ENCODE measurements around the gene APOBEC3H.

APOBEC3H gene

DNA sequence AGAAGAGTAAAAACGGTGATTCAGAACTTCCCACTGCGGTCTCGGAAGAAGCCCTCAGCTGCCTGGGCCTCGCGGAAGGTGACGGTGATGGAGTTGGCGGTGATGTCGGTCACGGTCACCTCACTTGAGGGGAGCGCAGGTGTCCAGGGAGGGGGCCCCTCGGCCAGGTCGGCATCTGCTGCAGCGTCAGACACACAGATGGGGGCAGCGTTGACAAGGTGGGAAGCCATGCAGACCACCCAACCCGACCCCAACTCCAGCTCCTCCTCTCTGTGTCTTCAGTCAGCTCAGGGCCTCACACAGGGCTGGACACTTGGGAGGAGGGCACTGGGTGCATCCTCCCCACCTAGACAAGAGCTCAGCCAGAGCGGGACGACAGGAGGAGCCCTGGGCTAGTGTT is 36.8 kb downstream of the APOBEC3H start:
- DNase-seq (ENCODE audit: low read depth in 2 of 2, low spot score in 1 of 2), result no peak

DNA sequence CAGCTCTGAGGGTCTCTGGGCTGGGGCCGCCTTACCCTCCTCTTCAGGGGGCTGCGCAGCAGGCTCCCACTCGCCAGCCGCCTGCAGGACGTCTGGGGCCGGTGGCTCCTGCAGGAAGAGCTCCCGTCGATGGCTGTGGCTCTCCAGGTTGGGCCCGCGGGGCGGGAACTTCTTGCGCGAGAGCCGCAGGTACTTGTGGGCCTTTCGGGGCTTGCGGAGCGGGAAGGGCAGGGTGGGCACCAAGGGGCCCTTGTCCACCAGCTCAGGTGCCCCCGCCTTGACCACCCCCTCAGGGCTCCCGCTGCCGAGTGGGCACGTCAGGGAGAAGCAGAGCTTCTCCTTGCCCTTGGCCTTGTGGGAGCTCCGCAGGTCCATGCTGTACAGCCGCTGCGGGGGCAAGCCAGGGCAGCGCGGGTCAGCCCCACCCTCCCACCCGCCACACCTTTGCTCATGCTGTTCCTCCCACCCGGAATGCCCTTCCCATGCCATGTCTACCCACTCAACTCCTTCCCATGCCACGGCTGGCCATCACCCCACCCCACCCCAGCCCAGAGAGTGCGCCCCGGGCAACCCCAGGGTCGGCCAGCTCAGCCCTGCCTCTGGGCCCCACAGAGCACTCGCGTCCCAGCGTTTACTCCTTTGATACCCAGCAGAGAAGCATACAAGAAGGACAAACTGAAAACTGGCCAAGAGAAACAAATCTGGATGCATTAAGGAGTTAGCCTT is 37.5 kb downstream of the APOBEC3H start:
- DNase-seq (ENCODE audit: low read depth in 2 of 2, low spot score in 1 of 2), result no peak

DNA sequence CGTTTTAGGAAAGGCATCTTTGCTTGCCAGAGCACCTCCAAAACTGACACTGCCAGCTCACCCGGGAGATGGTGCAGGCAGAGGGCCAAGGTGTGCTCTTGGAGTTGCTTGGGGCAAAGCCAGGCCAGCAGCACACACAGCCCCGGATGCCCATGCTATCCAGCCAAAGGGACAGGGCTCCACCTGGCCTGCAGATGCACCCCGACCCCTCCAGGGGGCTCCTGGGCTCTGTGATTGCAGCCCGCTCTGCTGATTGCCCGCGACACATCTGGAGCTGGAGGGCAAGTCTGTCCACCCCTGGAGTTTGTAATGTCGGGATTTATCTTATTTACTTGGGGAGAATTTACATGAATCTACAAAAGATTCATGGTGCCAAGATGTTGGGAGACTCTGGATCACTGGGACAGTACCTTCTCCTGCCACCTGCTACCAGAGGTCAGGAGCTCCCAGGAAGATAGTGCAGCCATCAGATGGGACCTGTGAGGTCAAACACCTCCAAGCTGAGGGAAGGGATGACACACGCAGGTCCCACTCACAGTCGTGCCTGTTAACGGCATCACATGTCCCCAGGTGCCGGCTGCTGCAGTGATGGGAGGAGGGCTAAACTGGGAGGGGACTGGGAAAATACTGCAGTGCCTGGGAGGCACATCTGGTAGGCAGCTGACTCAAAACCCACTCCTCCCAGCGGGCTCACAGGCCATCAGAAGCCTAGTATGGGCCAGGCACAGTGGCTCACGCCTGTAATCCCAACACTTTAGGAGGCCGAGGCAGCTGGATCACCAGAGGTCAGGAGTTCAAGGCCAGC is 38.2 kb downstream of the APOBEC3H start:
- DNase-seq (ENCODE audit: low read depth in 2 of 2, low spot score in 1 of 2), result no peak

DNA sequence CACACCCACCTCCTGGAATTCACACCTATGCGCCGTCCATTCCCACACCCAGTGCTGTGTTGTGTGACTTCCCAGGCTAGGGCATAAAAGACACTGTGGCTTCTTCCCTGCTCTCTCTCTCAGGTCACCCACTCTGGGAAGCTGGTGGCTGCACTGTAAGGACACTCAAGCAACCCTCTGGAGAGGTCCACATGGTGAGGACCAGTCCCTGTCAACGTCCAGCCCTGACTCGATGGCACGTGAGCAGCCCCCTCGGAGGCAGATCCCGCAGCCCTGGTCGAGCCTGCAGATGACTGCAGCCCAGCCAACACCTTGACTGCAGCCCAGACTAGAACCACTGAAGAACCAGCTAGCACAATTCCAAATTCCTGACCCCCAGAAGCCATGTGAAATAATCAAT is 39.3 kb downstream of the APOBEC3H start:
- no peak for DNase-seq (ENCODE audit: low read depth in 2 of 2, low spot score in 1 of 2)

DNA sequence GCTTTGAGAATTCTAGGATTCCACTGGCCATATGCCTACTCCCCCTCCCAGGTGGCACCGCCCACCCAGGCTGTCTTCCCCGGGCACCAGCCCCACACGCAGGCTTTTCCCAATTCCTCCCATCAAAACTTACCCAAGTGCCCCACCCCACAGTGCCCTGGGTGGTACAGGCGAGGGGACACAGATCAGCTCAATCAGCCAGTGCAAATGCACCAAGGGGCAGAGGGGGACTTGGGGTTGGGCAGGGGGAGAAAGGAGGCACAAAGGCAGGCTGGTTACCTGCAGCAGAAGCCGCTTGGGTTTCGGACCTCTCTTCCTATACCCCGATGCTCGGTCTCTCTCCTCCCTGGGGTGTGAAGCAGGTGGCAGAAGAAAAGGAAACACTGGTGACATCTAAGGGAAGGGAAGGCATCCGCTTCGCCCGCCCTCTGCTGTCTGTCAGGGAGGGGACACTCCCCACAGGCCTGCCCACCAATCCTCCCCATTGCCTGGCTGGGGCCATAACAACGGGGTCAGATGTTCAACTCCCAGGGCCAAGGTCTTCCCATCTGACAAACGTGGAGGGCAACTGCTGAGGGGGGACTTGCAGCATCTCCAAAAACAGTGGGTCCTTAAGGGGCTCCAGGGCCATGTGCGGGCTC is 41.4 kb downstream of the APOBEC3H start:
- no peak for DNase-seq (ENCODE audit: low read depth in 2 of 2, low spot score in 1 of 2)

DNA sequence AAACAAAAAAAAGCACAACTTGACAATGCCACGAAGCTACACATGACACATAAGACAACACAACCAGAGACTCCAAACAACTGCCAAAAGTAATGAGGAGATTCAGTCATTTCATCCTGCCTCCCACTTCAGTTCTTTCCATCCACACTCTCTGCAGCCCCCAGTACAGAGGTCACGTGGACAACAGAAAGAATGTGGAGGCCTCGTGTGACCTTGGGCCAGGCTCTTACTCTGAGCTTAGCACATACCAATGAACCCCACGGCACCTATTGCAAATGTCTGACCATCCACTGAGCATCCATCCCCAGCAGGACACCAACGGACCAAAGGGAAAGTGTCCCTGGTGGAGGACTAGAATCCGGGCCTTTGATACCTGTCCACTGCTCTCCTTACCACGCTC is 42.9 kb downstream of the APOBEC3H start:
- no peak for DNase-seq (ENCODE audit: low read depth in 2 of 2, low spot score in 1 of 2)

DNA sequence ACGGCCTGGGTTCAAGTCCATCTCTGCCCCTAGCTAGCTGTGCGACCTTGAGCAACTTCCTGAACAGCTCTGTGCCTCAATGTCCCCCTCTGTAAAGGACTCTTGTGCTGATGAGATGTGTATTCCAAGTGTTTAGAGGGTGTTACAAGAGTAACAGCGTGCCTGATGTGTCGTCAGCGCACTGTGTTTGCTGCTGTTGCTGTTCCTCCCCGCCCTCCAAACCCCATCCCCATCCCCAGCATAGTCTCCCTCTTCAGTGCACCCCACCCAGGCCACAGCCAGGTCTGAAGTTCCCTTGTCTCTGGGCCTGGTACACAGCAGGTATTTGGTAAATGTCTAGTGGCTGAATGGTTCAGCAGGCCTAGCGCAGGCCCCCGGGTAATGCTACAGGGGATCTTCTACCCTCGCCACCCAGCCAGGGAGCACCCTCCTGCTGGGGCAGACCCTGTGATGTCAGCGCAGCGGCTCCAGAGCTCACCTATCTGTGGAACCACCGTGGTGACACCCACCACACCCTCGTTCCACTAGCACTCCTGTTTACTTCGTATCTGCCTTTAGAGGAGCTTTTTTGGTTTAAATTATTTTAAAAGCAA is 45.1 kb downstream of the APOBEC3H start:
- DNase-seq (ENCODE audit: low read depth in 2 of 2, low spot score in 1 of 2), result no peak

DNA sequence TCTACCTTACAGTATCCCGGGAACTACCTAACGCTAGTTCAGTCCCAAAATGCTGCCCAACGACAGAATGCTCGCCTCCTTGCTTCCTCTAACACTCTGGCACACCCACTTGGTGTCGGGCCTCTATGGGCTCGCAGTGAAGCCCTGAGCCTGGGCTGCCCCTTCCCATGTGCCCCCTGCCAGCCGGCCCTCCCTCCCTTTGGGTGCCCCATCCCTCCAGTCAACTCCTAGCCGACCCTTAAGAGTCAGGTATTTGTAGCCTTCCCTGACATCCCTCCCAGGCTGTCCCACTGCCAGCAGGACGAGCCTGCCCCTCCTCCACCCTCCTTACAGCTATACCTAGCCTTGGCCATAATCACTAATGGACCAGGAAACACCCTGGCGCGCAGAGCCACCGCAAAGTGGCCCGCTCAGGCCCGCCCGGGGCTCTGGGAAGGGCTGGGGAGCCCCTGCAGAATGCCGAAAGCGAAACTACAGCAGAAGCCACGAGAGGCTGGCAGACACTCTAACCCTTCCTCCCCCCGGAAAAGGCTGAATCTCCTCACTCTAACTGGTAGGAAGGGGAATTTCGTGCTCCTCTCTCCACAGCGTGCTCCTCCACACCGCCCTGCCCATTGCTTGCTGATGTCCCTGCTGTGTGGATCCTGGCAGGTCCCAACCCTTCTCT is 47.2 kb downstream of the APOBEC3H start:
- DNase-seq (ENCODE audit: low read depth in 2 of 2, low spot score in 1 of 2), result peak in 1 of 2 donors; percentile 28

DNA sequence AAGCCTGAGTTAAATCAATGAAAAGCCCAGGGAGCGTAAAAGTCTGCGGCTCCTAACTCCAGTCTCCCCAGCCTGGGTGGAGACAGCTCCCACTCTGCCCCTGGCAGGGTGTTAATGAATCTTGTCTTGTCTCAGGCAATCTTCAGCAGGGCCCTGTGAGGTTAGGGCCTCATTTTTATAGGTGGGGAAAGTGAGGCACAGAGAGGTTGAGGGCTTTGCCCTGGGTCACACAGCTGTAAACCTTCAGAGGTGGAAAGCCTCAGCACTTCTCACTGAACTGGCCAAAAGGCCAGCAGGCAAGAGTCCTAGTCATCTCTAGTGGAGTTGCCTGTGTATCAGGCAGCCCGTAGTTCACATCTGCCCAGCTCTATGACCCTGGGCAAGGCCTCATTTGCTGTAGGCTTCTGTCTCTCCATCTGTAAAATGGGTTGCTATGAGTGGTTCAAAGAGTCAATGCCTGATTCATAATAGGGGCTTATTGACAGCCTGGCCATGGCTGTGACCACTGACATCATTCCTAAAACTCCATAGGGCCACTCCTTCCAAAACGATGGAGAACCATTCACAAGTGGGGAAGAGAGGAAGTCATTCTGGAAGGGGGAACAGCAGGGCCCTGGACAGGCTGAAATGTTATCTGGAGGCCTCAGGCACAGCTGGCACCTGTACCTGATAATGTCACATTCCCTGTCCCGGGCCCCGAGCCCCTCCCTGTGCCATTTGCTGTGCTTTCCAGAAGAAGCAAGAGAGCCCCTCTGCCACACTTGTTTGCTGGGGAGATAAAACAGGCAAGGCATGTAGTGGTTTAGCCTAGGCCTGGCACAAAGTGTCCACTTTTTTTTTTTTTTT is 49.4 kb downstream of the APOBEC3H start:
- DNase-seq (ENCODE audit: low read depth in 2 of 2, low spot score in 1 of 2), result no peak

DNA sequence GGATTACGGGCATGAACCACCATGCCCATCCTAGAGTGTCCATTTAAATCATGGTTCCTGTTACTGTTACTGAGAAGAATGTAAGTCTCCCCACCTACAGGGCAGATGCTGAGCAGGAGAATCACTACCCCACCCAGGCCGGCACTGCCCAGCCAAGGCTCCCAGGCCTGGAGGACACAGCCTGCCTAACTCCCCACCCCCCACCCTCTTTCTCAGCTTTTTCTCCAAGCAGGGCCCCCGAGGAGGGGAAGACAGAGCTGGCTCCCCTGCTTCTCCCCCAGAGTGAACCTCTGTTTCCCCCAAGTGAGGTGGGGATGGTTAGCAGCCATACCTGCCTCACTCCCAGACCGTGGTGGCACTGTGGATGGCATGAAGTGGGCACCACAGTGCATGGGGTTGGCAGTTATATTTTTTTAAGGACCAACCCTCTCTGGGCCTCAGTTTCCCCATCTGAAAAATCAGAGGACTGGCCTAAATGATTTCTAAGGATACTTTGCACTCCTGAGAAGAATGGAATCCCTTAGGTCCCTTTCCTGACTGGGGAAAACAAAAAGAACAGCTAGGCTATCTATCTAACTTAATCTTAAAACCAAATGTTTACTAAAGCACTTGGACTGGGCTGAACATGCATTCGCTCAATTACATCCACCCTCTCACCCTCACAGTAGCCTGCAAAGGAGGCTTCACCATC is 50.4 kb downstream of the APOBEC3H start:
- no peak for DNase-seq (ENCODE audit: low read depth in 2 of 2, low spot score in 1 of 2)

DNA sequence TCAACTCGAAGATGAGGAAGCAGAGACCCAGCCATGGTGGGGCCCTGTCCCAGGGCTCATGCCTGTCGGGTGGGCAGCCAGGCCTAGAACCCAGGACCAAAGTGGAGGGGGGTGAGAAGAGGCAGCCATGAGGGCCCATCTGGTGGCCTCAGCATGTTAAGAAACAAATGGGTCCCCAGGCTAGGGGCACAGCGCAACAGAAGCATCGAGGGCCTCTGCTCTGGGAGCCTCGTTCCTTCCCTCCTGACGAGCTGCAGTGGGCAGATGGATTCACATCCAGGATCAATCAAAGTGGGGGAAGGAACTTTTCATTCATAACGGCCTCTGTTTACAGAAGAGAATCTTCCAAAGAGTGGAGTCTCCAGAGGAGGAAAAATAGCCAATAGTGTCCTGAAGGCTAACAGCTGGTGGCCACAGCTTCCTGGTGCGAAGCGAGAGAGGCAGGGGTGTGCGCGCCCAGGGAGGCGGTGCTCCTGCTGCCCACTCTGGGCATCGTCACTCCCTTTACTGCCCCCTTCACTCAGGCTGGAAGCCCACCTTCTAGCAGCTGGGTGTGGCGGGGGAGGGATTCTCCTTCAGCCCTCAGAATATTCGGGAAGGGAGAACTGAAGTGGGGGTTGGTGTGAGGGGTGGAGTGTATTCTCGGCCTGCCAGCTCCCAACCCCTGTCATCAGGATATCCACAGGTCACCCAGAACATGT is 51.1 kb downstream of the APOBEC3H start:
- no peak for DNase-seq (ENCODE audit: low read depth in 2 of 2, low spot score in 1 of 2)

DNA sequence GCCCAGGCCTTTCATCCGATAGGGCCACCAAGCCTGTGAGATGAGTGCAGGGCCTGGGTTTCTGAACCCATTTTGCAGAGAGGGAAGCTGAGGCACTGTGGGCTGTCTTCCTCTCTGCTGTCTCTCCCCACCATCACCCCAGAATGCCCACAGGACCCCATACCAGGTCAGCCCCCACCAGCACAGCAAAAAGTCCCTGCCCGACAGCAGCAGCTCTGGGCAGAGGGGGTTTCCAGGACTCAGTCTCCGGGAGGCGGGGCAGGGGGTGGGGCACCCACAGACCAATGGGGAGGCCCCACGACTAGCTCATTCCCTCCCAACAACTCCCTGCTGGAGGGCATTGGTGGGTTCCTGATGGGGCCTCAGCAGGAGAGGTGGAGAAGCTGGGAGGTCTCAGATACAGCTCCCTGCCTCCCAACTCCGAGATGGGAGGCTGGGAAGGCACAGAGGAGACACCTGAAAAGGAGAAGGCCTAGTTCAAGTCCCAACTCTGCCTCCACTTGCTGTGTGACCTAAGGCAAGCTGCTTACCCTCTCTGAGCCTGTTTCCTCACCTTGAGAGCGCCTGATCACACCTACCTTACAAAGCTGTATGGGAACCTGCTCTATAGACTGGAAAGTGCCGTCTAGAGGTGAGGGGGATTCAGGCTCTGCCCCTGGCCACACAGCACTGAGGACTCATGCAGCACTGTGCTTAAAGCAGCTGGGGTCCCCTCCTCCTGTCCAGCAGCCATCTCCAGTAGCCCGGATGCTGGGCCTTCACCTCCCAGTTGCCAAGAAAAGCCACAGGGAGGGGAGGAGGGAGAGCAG is 51.9 kb downstream of the APOBEC3H start:
- DNase-seq (ENCODE audit: low read depth in 2 of 2, low spot score in 1 of 2), result peak in 1 of 2 donors; percentile 47

DNA sequence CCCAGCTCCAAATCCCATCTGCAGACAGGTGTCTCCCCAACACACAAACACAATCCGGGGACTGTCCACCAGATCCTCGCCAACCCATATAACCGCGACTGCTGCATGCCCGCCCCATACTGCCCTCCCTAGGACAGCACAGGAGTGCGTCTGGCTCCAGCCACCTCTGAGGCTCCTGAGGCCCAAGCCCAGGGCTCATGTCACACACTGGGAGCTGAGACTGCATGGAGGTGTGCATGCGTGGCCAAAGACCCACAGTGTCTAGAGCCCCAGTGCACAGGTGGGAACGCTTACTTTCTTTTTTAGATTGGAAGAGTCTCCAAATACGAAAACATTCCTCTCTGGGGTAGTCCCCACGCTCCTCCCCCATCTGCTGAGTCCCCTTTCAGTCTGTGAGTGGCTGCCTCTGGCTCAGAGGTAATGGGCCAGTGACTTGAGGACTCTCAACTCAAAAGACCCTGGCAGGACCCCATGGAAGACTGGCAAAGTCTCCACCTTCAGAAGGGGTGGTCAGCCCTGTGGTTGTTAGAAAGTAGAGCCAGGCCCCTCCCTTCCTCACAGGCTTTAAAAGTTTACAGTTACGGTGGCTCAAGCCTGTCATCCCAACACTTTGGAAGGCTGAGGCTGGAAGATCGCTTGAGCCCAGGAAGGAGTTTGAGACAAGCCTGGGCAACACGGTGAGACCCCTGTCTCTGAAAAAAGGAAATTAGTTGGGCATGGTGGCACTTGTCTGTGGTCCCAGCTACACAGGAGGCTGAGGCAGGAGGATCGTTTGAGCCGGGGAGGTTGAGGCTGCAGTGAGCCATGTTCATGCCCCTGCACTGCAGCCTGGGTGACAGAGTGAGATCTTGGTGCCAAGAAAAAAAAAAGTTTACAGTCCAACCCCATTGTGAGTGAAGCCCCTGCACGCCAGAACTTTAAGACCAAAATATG is 53.1 kb downstream of the APOBEC3H start:
- DNase-seq (ENCODE audit: low read depth in 2 of 2, low spot score in 1 of 2), result no peak

DNA sequence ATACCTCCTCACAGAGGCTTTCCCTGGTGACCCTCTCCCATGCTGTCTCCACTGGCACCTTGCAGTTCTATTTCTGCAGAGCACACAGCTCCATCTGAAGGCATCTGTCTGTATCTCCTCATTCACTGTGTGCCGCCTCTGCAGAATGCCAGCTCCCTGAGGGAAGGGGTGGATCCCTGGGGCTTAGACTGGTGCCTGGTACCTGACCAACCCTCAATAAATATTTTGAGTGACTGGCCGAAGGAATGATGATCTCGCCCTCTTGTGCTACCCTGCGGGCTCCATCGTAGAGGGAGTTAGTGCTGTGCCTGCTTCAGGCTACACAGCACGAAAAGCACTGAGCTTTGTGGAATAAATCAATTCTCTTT is 53.8 kb downstream of the APOBEC3H start:
- no peak for DNase-seq (ENCODE audit: low read depth in 2 of 2, low spot score in 1 of 2)

DNA sequence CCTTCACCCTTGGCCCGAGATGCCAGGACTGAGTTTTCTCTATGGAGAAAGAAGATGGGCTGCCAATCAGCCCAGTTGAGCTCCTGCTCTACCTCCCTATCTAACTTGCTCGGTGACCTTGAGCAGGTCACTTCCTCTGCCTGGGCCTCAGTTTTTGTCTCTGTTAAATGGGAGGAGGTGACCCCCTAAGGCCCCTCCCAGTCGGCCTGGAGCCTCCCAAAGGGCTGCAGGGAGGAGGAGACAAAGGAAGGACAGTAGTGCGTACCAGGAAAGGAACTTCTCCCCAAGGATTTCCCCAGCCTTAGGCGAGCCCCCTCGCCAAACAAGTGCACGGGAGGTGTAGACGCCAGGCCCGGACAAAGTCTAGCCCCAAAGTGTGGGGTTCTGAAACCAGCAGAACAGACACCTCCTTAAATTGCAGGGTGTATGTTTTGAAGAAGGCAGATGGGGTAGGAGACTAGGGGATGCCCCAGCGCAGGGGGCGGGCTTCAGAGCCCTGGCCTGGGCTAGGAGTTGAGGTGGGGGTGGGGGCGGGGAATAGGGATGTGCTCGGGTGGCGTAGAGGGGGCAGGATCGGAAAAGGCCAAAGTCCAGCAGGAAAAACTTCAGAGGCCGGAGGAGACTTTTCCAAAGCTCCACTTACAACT is 54.4 kb downstream of the APOBEC3H start:
- DNase-seq (ENCODE audit: low read depth in 2 of 2, low spot score in 1 of 2), result no peak

DNA sequence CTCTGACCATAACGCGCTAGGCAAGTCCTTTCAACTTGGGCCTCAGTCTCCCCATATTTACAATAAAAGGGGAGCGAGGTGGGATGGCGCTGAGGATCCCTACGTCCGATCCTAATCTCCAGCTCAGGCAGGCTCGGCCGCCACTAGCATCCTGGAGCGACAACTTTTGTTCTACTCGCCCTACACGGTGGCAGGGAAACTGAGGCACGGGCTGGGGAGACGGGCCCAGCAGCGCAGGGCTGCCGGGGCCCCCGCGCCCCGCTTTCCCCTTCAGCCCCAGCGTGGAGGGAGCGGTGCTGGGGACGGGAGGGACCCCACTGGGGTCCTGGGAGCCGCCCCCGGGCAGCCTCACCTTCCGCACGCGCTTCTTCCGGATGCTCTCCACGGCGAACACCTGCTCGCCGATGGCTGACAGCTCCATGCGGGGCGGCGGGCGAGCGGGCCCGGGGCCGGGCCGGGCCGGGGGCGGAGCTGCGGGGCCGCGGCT is 55.0 kb downstream of the APOBEC3H start:
- no peak for DNase-seq (ENCODE audit: low read depth in 2 of 2, low spot score in 1 of 2)
